Mesenchymal stem cell (in vitro differentiated cells and primary cell): Measurements from ENCODE around the gene RHBDL1.

Experiments
- DNase-seq: peaks from one replicate; pipeline ENCODE4 v3.0.0-alpha.2; 2013
- H2AFZ ChIP-seq: one replicate; pipeline ENCODE4 v1.6.1; 2013; ENCODE audit warnings: low read depth, mild to moderate bottlenecking, control low read depth, inconsistent platforms, low read length, moderate library complexity
- H2AK5ac ChIP-seq: 2 replicates; pipeline ENCODE4 v1.6.1; 2013; ENCODE audit warnings: low read length, moderate library complexity, mild to moderate bottlenecking, inconsistent platforms; ENCODE audit not compliant: severe bottlenecking
- H2BK120ac ChIP-seq: one replicate; pipeline ENCODE4 v1.6.1; 2013; ENCODE audit warnings: low read depth, mild to moderate bottlenecking, inconsistent platforms, low read length, moderate library complexity
- H2BK12ac ChIP-seq, 2 experiments: one replicate each; pipeline ENCODE4 v1.6.1; 2013; ENCODE audit warnings: inconsistent platforms in 2 of 2, low read length in 2 of 2, mild to moderate bottlenecking in 2 of 2, moderate library complexity in 2 of 2, control low read depth in 1 of 2
- H2BK15ac ChIP-seq: one replicate; pipeline ENCODE4 v1.6.1; 2013; ENCODE audit warnings: mild to moderate bottlenecking, low read depth, inconsistent platforms; ENCODE audit not compliant: poor library complexity, severe bottlenecking
- H2BK5ac ChIP-seq: 2 replicates; pipeline ENCODE4 v1.6.1; 2013; ENCODE audit warnings: low read depth, mild to moderate bottlenecking, low read length, control low read depth, inconsistent platforms; ENCODE audit not compliant: poor library complexity, severe bottlenecking
- H3K14ac ChIP-seq, 2 experiments: one replicate each; pipeline ENCODE4 v1.6.1; 2013; ENCODE audit warnings: inconsistent platforms in 2 of 2, low read length in 2 of 2, control low read depth in 1 of 2, mild to moderate bottlenecking in 1 of 2, moderate library complexity in 1 of 2
- H3K18ac ChIP-seq, 2 experiments: one replicate each; pipeline ENCODE4 v1.6.1; 2013; ENCODE audit warnings: inconsistent platforms in 2 of 2, low read length in 2 of 2, control low read depth in 1 of 2, low read depth in 1 of 2, mild to moderate bottlenecking in 1 of 2
- H3K23ac ChIP-seq, 2 experiments: one replicate each; pipeline ENCODE4 v1.6.1; 2013; ENCODE audit warnings: inconsistent platforms in 2 of 2, low read length in 2 of 2, mild to moderate bottlenecking in 2 of 2, moderate library complexity in 2 of 2, control low read depth in 1 of 2
- H3K27ac ChIP-seq: 2 replicates; pipeline ENCODE4 v1.5.1; 2013; ENCODE audit warnings: mild to moderate bottlenecking, moderate library complexity, low read length, control low read depth, inconsistent platforms; ENCODE audit not compliant: poor library complexity, severe bottlenecking
- H3K27me3 ChIP-seq, 2 experiments: 2 replicates each; pipeline versions ENCODE4 v1.6.1 to v1.7.0; 2013; ENCODE audit warnings: low read length in 2 of 2, mild to moderate bottlenecking in 2 of 2, moderate library complexity in 2 of 2, control low read depth in 1 of 2, inconsistent platforms in 1 of 2; ENCODE audit not compliant: control insufficient read depth in 1 of 2, insufficient read depth in 1 of 2
- H3K36me3 ChIP-seq, 2 experiments: 2 replicates each; pipeline versions ENCODE4 v1.6.1 to v1.7.0; 2013; ENCODE audit warnings: low read length in 2 of 2, control low read depth in 1 of 2, inconsistent platforms in 1 of 2, low read depth in 1 of 2, mild to moderate bottlenecking in 1 of 2; ENCODE audit not compliant: insufficient read depth in 2 of 2, control insufficient read depth in 1 of 2
- H3K4ac ChIP-seq, 2 experiments: one replicate each; pipeline ENCODE4 v1.6.1; 2013; ENCODE audit warnings: inconsistent platforms in 2 of 2, low read length in 2 of 2, mild to moderate bottlenecking in 2 of 2, moderate library complexity in 2 of 2, control low read depth in 1 of 2, low read depth in 1 of 2
- H3K4me1 ChIP-seq: 2 replicates; pipeline ENCODE4 v1.6.1; 2013; ENCODE audit warnings: low read depth, low read length, control low read depth; ENCODE audit not compliant: control insufficient read depth, insufficient read depth
- H3K4me2 ChIP-seq: 2 replicates; pipeline ENCODE4 v1.6.1; 2013; ENCODE audit warnings: low read length, mild to moderate bottlenecking, inconsistent platforms; ENCODE audit not compliant: poor library complexity, severe bottlenecking
- H3K4me3 ChIP-seq, 2 experiments: 2 replicates each; pipeline versions ENCODE4 v1.5.1 to v1.7.0; 2013; ENCODE audit warnings: low read length in 2 of 2, mild to moderate bottlenecking in 2 of 2, control low read depth in 1 of 2, low read depth in 1 of 2; ENCODE audit not compliant: insufficient read depth in 1 of 2
- H3K79me1 ChIP-seq: replicated peaks from 2 replicates; pipeline ENCODE4 v1.6.1; 2013; ENCODE audit warnings: mild to moderate bottlenecking, control low read depth, low read length, inconsistent platforms; ENCODE audit not compliant: poor library complexity, severe bottlenecking
- H3K9ac ChIP-seq: 2 replicates; pipeline ENCODE4 v1.7.0; 2013; ENCODE audit warnings: mild to moderate bottlenecking, low read length, moderate library complexity
- H3K9me3 ChIP-seq: 2 replicates; pipeline ENCODE4 v1.7.0; 2013; ENCODE audit warnings: mild to moderate bottlenecking, low read length; ENCODE audit not compliant: control insufficient read depth
- H4K8ac ChIP-seq: one replicate; pipeline ENCODE4 v1.6.1; 2013; ENCODE audit warnings: inconsistent platforms, mild to moderate bottlenecking, low read length, moderate library complexity
- H4K91ac ChIP-seq: one replicate; pipeline ENCODE4 v1.6.1; 2013; ENCODE audit warnings: mild to moderate bottlenecking, low read length, inconsistent platforms
- WGBS: methylation state at CpG from one replicate; pipeline ENCODE4 v1.1.7; 2013; ENCODE audit warnings: mixed read lengths; 5-methylcytosine and 5-hydroxymethylcytosine counted together

The RHBDL1 gene

DNA sequence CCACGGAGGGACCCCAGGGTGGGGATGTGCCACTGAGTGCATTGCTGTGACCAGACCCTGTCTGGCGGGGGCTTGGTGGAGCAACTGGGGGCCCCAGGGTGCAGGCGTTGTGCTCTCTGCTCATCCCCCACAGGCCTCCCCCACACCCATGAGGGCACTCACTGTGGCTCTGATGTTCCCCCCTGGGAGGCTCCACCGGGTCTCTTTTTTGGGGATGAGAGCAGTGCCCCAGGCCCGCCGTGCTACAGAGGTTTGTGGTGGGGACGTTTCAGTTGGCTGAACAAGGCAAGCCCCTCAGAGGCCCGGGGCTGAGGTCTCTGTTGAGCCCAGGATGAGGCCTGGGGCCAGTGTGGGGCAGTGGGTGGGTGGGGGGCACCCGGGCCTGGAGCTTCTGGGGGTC lies 48.2 kb downstream of the RHBDL1 start:
- Histone ChIP-seq H4K91ac (no peak overlapping the region), H3K4ac (no peak overlapping the region), H3K18ac (no peak overlapping the region), H2BK120ac (no peak overlapping the region), H3K23ac (no peak overlapping the region), H3K9ac (no peak overlapping the region), H2AFZ (no peak overlapping the region), H3K9me3 (no peaks in the 10 kb centered on the region), H4K8ac (no peak overlapping the region), H3K14ac (no peak overlapping the region), H3K4me1 (peaks cover 57% of the 10 kb centered on the region), H2BK5ac (no peak overlapping the region), H2AK5ac (no peak overlapping the region), H3K27me3 (peaks cover 0 to 19% of the 10 kb centered on the region in 2 experiments), H3K36me3 (peaks cover 0 to 24% of the 10 kb centered on the region in 2 experiments), H3K4me3 (no peak overlapping the region), H3K79me1 (peaks cover 16% of the 10 kb centered on the region), H3K4me2 (no peak overlapping the region), H2BK15ac (no peak overlapping the region), H3K27ac (no peak overlapping the region), H2BK12ac (no peak overlapping the region)
- no peak for DNase-seq
- 93% methylated on average over 9 of the region's 9 CpGs for WGBS

- no peak overlapping the region for H3K4me2 ChIP-seq
- H3K36me3 ChIP-seq, result peaks cover 0 to 29% of the 10 kb centered on the region in 2 experiments
- no peaks in the 10 kb centered on the region for H3K9me3 ChIP-seq
- 85% methylated on average over 29 of the region's 29 CpGs for WGBS
- no peak overlapping the region for H3K27ac ChIP-seq
- H2BK12ac ChIP-seq, result no peak overlapping the region
- no peak overlapping the region for H4K91ac ChIP-seq
- no peak for DNase-seq
- H3K4me3 ChIP-seq, result no peak overlapping the region
- no peak overlapping the region for H2BK5ac ChIP-seq
- H3K4me1 ChIP-seq, result peaks cover 59% of the 10 kb centered on the region
- no peak overlapping the region for H2BK15ac ChIP-seq
- H3K4ac ChIP-seq, result no peak overlapping the region
- H2BK120ac ChIP-seq, result no peak overlapping the region
- no peak overlapping the region for H2AFZ ChIP-seq
- H3K27me3 ChIP-seq, result peaks cover 0 to 19% of the 10 kb centered on the region in 2 experiments
- no peak overlapping the region for H3K9ac ChIP-seq
- no peak overlapping the region for H2AK5ac ChIP-seq
- no peak overlapping the region for H3K18ac ChIP-seq
- no peak overlapping the region for H3K23ac ChIP-seq
- H3K79me1 ChIP-seq, result peaks cover 12% of the 10 kb centered on the region
- no peak overlapping the region for H3K14ac ChIP-seq
- H4K8ac ChIP-seq, result no peak overlapping the region
Measured at GRCh38 chr16:724188-725040, 48.9 kb downstream of the RHBDL1 start.

DNA sequence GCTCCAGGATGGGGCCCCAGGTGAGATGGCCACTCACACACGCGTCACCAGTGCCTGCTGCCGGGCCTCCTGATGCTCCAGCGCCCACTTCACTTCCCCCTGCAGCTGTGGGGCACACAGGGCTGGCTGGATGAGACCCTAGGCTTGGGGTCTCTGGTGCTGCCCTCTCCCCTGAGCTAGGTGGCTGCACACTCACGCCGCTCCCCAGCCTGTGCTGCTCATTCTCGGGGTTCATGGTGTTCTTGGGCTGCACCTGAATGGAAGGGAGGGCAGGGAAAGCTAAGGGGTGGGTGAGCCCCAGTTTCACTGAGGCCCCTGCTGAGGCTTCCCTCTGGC lies 49.5 kb downstream of the RHBDL1 start:
- Histone ChIP-seq H3K14ac (no peak overlapping the region), H3K9ac (no peak overlapping the region), H3K27me3 (peaks cover 0 to 19% of the 10 kb centered on the region in 2 experiments), H4K91ac (no peak overlapping the region), H3K36me3 (peaks cover 0 to 35% of the 10 kb centered on the region in 2 experiments), H3K4ac (no peak overlapping the region), H2BK15ac (no peak overlapping the region), H3K9me3 (no peaks in the 10 kb centered on the region), H4K8ac (no peak overlapping the region), H3K4me3 (no peak overlapping the region), H2AFZ (no peak overlapping the region), H2BK5ac (no peak overlapping the region), H2BK120ac (no peak overlapping the region), H3K27ac (no peak overlapping the region), H3K79me1 (peaks cover 9% of the 10 kb centered on the region), H3K23ac (no peak overlapping the region), H3K4me2 (no peak overlapping the region), H3K18ac (no peak overlapping the region), H3K4me1 (peaks cover 53% of the 10 kb centered on the region), H2BK12ac (no peak overlapping the region), H2AK5ac (no peak overlapping the region)
- WGBS, result 97% methylated on average over 7 of the region's 7 CpGs
- DNase-seq, result no peak

DNA sequence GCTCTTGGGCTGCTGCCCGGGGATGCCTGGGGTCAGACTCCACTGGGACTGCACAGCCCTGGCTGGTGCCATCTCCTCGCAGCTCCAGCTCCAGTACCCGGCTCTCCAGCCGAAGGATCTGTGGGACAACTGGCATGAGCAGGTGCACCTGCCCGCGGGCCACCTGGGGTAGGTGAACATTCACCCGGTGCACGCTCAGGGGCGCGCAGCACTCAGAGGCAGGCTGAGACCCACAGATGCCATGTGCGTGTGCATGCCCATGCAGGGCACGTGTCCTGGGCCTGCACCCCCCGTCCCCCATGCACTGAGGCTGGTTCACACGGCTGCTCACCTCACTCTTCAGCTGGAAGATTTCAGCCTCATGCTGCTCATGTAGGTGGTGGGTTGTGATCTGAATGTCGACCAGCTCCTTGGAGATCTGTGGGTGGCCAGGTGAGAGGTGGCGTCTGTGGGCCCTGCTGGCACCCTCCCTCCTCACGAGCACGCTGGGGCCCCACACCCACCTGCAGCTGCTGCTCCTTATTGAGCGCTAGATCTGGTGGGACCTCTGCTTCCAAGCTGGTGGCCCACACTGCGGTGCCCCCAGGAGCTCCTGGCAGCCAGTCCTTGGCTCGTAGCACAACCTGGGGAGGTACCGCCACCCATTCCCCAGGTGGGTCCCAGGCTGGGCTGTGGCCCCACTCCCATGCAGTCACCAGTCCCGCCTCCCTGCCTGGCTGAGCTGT lies 50.2 kb downstream of the RHBDL1 start:
- H3K27me3 ChIP-seq, result peaks cover 0 to 19% of the 10 kb centered on the region in 2 experiments
- H3K4ac ChIP-seq, result no peak overlapping the region
- H3K4me2 ChIP-seq, result no peak overlapping the region
- H3K36me3 ChIP-seq, result peaks cover 0 to 41% of the 10 kb centered on the region in 2 experiments
- no peak overlapping the region for H2BK15ac ChIP-seq
- H2BK120ac ChIP-seq, result no peak overlapping the region
- H2AFZ ChIP-seq, result peak overlapping the region; percentile 31
- no peak overlapping the region for H3K27ac ChIP-seq
- peaks cover 6% of the 10 kb centered on the region for H3K79me1 ChIP-seq
- H3K14ac ChIP-seq, result no peak overlapping the region
- no peak overlapping the region for H2BK5ac ChIP-seq
- WGBS, result 88% methylated on average over 23 of the region's 23 CpGs
- H3K18ac ChIP-seq, result no peak overlapping the region
- H3K4me1 ChIP-seq, result peaks cover 48% of the 10 kb centered on the region
- H4K91ac ChIP-seq, result no peak overlapping the region
- DNase-seq, result no peak
- no peak overlapping the region for H4K8ac ChIP-seq
- H2BK12ac ChIP-seq, result no peak overlapping the region
- no peak overlapping the region for H3K23ac ChIP-seq
- H3K9me3 ChIP-seq, result no peaks in the 10 kb centered on the region
- H2AK5ac ChIP-seq, result no peak overlapping the region
- no peak overlapping the region for H3K4me3 ChIP-seq
- no peak overlapping the region for H3K9ac ChIP-seq
